A673 (cell line): Measurements from ENCODE around the gene THSD7B. TPM values are rescaled to one million over a fixed set of nuclear protein-coding genes. Genes with fewer than 3 reads are reported as not detected.
"Not testable (repeated sequence)": the region's sequence is repeated elsewhere in the genome, so short reads cannot be mapped to it uniquely, and the experiment has no call there.

Experiments used
- BruUV-seq: library from RNA; stranded (reverse); fragments of 400-500 nt; replicated peaks from 2 replicates; lab custom pipeline; 2021; lab: Mats Ljungman, UMichigan
- CTCF ChIA-PET: fragments of 300-600 bp; sonication (Branson Sonifier 250); formaldehyde crosslinking; loops from one replicate; lab custom pipeline; 2022; ENCODE audit warnings: antibody characterized with exemption; lab: Charles Lee
- POLR2A ChIA-PET: fragments of 300-600 bp; sonication (Branson Sonifier 250); formaldehyde crosslinking; loops from one replicate; lab custom pipeline; 2022; ENCODE audit warnings: antibody characterized with exemption; ENCODE audit not compliant: low non-redundant PET; lab: Charles Lee
- DNase-seq: peaks from one replicate; pipeline ENCODE4 v3.0.0-alpha.2; 2015; ENCODE audit warnings: low spot score
- H3K27ac ChIP-seq: fragments of 200-600 bp; sonication (generic); 2 replicates; pipeline ENCODE4 v1.5.1; 2016; ENCODE audit warnings: mixed run types, low read depth, mild to moderate bottlenecking, mixed read lengths, antibody characterized with exemption, low read length; ENCODE audit not compliant: poor library complexity, severe bottlenecking
- H3K27me3 ChIP-seq: fragments of 200-600 bp; sonication (generic); replicated peaks from 2 replicates; pipeline ENCODE4 v1.6.1; 2017; ENCODE audit warnings: mixed run types, low read depth, mild to moderate bottlenecking, mixed read lengths, antibody characterized with exemption, low read length; ENCODE audit not compliant: insufficient read depth, poor library complexity
- H3K36me3 ChIP-seq: fragments of 200-600 bp; sonication (generic); 2 replicates; pipeline ENCODE4 v1.6.1; 2016; ENCODE audit warnings: mixed run types, mild to moderate bottlenecking, mixed read lengths, antibody characterized with exemption, low read length; ENCODE audit not compliant: insufficient read depth, poor library complexity, severe bottlenecking
- H3K4me1 ChIP-seq: fragments of 200-600 bp; sonication (generic); 2 replicates; pipeline ENCODE4 v1.6.1; 2017; ENCODE audit warnings: mixed run types, mild to moderate bottlenecking, mixed read lengths, antibody characterized with exemption, low read length; ENCODE audit not compliant: insufficient read depth, poor library complexity, severe bottlenecking
- H3K4me3 ChIP-seq: fragments of 200-600 bp; sonication (generic); 2 replicates; pipeline ENCODE4 v1.5.1; 2016; ENCODE audit warnings: low read depth, mixed run types, mild to moderate bottlenecking, mixed read lengths, low read length; ENCODE audit not compliant: poor library complexity, severe bottlenecking
- H3K9me3 ChIP-seq: fragments of 200-600 bp; sonication (generic); 2 replicates; pipeline ENCODE4 v1.6.1; 2016; ENCODE audit warnings: mixed run types, low read depth, mild to moderate bottlenecking, mixed read lengths, antibody characterized with exemption, low read length; ENCODE audit not compliant: poor library complexity, severe bottlenecking
- CTCF ChIP-seq: fragments of 300-800, 200-600 bp; sonication (generic); conservative IDR thresholded peaks from 2 replicates; pipeline ENCODE4 v1.5.1; 2017; ENCODE audit warnings: low read depth, mild to moderate bottlenecking, antibody characterized with exemption, low read length, moderate library complexity, mixed read lengths
- EZH2 ChIP-seq: fragments of 200-600 bp; sonication (generic); IDR thresholded peaks from 2 replicates; pipeline ENCODE4 v1.6.1; 2017; ENCODE audit warnings: borderline replicate concordance, low read depth, mild to moderate bottlenecking, mixed read lengths, antibody characterized with exemption, low read length; ENCODE audit not compliant: poor library complexity, severe bottlenecking
- intact Hi-C: fragments of 100-400 bp; cut with micrococcal nuclease; formaldehyde crosslinking; loops from one replicate; pipeline ENCODE4 v1.10.0; 2022; ENCODE audit not compliant: unreplicated experiment
- total RNA-seq: library from RNA; stranded (reverse); gene quantifications from 2 replicates; pipeline ENCODE4 v1.2.3, GENCODE V29; 2021

Gene THSD7B
- total RNA-seq, 1 experiment from 2014 or later: not detected

- no TSS peak for BruUV-seq
- ChIA-PET POLR2A (no interaction called here), CTCF (no interaction called here)
- no peak for DNase-seq
- Histone ChIP-seq H3K4me1 (no peaks in the 10 kb centered on the region), H3K4me3 (no peak overlapping the region), H3K27me3 (no peaks in the 10 kb centered on the region), H3K27ac (no peak overlapping the region), H3K36me3 (no peaks in the 10 kb centered on the region), H3K9me3 (no peaks in the 10 kb centered on the region)
- TF ChIP-seq EZH2 (no peak), CTCF (no peak)
- intact Hi-C loops: no loop called here
Observed at GRCh38 chr2:136962105-136962725, 196.9 kb downstream of the THSD7B start.

GRCh38 chr2:136966485-136966884, 201.1 kb downstream of the THSD7B start:
- Histone ChIP-seq H3K9me3 (no peaks in the 10 kb centered on the region), H3K27ac (no peak overlapping the region), H3K4me3 (no peak overlapping the region), H3K27me3 (no peaks in the 10 kb centered on the region), H3K4me1 (no peaks in the 10 kb centered on the region), H3K36me3 (no peaks in the 10 kb centered on the region)
- intact Hi-C loops: no loop called here
- no peak for DNase-seq
- no TSS peak for BruUV-seq
- POLR2A ChIA-PET: no interaction called here
- CTCF ChIA-PET: no interaction called here
- TF ChIP-seq CTCF: no peak
- TF ChIP-seq EZH2: no peak

DNA sequence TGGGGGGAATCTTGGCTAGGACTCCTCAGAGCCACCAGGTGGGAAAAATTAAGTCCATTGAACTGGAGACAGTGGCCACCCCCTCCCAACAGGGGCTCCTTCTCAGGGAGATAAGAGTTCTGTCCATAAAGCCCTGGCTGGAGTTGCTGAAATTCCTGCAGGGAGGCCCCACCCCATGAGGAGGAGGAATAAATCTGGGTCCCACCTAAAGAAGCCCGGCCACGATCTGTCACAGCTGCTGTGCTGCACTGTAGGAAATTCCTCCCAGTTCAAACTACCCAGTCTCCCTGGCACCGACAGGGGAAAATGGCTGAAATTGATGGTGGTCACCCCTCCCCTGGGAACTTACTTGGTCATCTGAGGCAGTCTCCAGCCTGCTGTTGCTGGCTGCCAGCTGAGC, 215.0 kb downstream of the THSD7B start:
- Histone ChIP-seq H3K27ac (no peak overlapping the region), H3K9me3 (no peaks in the 10 kb centered on the region), H3K36me3 (no peaks in the 10 kb centered on the region), H3K4me1 (no peaks in the 10 kb centered on the region), H3K27me3 (no peaks in the 10 kb centered on the region), H3K4me3 (no peak overlapping the region)
- ChIA-PET POLR2A (no interaction called here), CTCF (no interaction called here)
- TF ChIP-seq CTCF (no peak), EZH2 (no peak)
- DNase-seq: no peak
- intact Hi-C loops: no loop called here
- BruUV-seq: no TSS peak

DNA sequence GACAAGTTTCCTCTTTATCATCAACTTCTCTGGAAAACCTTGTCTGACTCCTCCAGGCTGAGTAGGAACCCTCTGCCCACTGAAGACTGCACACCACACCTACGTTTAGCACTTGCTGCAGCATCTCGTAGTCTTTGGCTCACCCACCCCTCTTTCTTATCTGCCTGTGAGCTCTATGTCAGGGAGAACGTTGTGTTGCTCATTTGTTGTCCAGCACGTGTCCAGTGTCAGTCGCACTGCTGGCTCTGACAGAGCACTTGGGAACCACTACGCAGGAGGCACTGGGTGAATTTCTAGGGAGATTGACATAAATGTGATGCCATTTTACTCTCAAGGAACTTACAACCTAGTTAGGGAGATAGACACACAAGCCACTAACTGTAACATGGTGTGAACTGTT, 216.3 kb downstream of the THSD7B start:
- H3K4me1 ChIP-seq, H3K36me3 ChIP-seq, BruUV-seq, DNase-seq, H3K27me3 ChIP-seq, intact Hi-C loops, H3K4me3 ChIP-seq, H3K9me3 ChIP-seq, CTCF ChIA-PET, POLR2A ChIA-PET, H3K27ac ChIP-seq: not testable (repeated sequence)
